Measurements from ENCODE around the gene STN1. TPM values are rescaled to one million over a fixed set of nuclear protein-coding genes. Genes with fewer than 3 reads are reported as not detected.

STN1 gene
- total RNA-seq, 2 donors from 2014 or later: 13.5 to 19.9 TPM

DNA sequence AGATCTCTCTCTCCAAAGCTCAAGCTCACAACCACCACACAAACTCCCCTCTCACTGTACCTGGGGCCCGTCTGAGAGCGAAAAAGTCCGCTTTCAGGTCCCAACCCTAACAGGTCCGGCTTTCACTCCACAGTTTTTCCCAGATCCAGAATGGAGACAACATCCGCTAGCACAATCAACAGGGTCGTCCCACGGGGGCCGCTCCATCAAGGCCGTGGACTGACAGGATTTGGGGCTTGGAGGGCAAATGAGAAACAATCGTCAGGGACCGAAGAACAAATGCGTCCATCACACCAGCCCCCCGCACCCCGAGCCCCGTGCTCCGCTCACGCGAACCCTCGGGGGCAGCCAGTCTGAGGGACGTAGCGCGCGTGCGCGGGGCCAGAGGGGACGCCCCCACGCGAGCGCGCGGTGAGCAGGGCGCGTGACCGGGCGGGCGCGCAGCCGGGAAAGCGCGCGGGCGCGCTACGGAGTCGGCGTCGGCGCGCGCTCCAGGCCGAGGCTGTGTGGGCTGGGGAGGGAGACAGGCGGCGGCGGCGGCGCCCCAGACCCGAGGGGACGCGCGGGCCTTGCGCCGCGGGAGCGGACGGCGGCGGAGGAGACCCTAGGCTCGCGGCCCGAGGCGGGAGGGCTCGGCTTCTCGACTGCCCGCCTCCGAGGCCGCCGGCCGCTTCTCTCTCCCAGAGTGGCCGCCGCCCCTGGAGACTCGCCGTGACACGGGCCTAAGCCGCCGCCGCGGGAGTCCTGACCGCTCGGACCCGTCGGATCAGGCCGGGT lies 48.9 kb upstream of the STN1 start, which contains the start of gene SLK:
Gene SLK (plus strand): TSS at position 470 of the 777 bp plus-strand sequence. CDS start 606 bp downstream, outside the sequence.
- no peaks in the 10 kb centered on the region for H3K9me3 ChIP-seq (ENCODE audit: control insufficient read depth, low read length)
- no peaks in the 10 kb centered on the region for H3K27me3 ChIP-seq (ENCODE audit: control insufficient read depth, insufficient read depth, low read length, poor library complexity, severe bottlenecking)
- DNase-seq: peak; percentile 79
- WGBS, 2 experiments (ENCODE audit: insufficient coverage in 1 of 2, insufficient read length in 1 of 2): 3 to 21% methylated on average over 5 to 92 of the region's 92 CpGs
- H3K9me3 Mint-ChIP-seq: no peaks in the 10 kb centered on the region
- H3K4me3 Mint-ChIP-seq: peak within 1 kb of the TSS; percentile 86
- H3K4me1 ChIP-seq (ENCODE audit: control insufficient read depth, insufficient read depth, low read length): no peaks in the 10 kb centered on the region
- no peaks in the 10 kb centered on the region for H3K36me3 ChIP-seq (ENCODE audit: control insufficient read depth, insufficient read depth, low read length)
- H3K27ac Mint-ChIP-seq: peak within 1 kb of the TSS; percentile 89
- no peak within 1 kb of the TSS for H3K27ac ChIP-seq (ENCODE audit: low read depth, low read length)
- peak within 1 kb of the TSS; percentile 70 for H3K9ac ChIP-seq (ENCODE audit: extremely low read depth, low read length, poor library complexity, severe bottlenecking)
- H3K4me3 ChIP-seq (ENCODE audit: low read length): peak within 1 kb of the TSS; percentile 100
- peaks cover 2% of the 10 kb centered on the region for H3K27me3 Mint-ChIP-seq (ENCODE audit: insufficient read depth)
- peaks cover 13% of the 10 kb centered on the region for H3K4me1 Mint-ChIP-seq
- TF ChIP-seq, protein P1, sequence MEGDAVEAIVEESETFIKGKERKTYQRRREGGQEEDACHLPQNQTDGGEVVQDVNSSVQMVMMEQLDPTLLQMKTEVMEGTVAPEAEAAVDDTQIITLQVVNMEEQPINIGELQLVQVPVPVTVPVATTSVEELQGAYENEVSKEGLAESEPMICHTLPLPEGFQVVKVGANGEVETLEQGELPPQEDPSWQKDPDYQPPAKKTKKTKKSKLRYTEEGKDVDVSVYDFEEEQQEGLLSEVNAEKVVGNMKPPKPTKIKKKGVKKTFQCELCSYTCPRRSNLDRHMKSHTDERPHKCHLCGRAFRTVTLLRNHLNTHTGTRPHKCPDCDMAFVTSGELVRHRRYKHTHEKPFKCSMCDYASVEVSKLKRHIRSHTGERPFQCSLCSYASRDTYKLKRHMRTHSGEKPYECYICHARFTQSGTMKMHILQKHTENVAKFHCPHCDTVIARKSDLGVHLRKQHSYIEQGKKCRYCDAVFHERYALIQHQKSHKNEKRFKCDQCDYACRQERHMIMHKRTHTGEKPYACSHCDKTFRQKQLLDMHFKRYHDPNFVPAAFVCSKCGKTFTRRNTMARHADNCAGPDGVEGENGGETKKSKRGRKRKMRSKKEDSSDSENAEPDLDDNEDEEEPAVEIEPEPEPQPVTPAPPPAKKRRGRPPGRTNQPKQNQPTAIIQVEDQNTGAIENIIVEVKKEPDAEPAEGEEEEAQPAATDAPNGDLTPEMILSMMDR (conservative IDR thresholded peaks at IDR 0.05): no peak
- no peaks in the 10 kb centered on the region for H3K36me3 Mint-ChIP-seq (ENCODE audit: low read depth)

DNA sequence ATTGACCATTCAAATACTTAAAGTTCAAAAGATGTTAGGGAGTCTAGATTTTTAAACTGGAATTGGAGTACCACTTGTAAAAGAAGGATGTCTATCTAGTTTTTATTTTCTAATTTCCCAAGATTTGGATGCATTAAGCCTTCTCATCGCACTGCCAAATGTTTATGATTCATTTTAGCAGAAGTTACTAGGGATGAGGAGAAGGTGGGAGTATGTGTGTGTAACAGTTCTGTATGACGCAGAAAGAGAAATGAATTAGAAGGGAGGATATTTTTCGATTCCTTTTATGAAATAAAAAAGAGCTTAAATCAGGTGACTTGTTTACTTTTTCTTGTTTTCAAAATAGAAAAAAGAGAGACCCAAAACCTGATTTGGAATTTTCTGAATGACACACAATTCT lies 42.1 kb upstream of the STN1 start:
- TF ChIP-seq, protein P1 (conservative IDR thresholded peaks at IDR 0.05): no peak
- H3K36me3 ChIP-seq (ENCODE audit: control insufficient read depth, insufficient read depth, low read length): no peaks in the 10 kb centered on the region
- H3K9me3 Mint-ChIP-seq: no peaks in the 10 kb centered on the region
- 85 to 89% methylated on average over 3 of the region's 3 CpGs for WGBS, 2 experiments (ENCODE audit: insufficient coverage in 1 of 2, insufficient read length in 1 of 2)
- H3K36me3 Mint-ChIP-seq (ENCODE audit: low read depth): no peaks in the 10 kb centered on the region
- no peak overlapping the region for H3K4me3 Mint-ChIP-seq
- no peak overlapping the region for H3K27ac ChIP-seq (ENCODE audit: low read depth, low read length)
- DNase-seq: no peak
- no peaks in the 10 kb centered on the region for H3K4me1 ChIP-seq (ENCODE audit: control insufficient read depth, insufficient read depth, low read length)
- no peak overlapping the region for H3K9ac ChIP-seq (ENCODE audit: extremely low read depth, low read length, poor library complexity, severe bottlenecking)
- no peaks in the 10 kb centered on the region for H3K27me3 Mint-ChIP-seq (ENCODE audit: insufficient read depth)
- no peak overlapping the region for H3K4me3 ChIP-seq (ENCODE audit: low read length)
- no peaks in the 10 kb centered on the region for H3K4me1 Mint-ChIP-seq
- no peak overlapping the region for H3K27ac Mint-ChIP-seq
- peaks cover 6% of the 10 kb centered on the region for H3K27me3 ChIP-seq (ENCODE audit: control insufficient read depth, insufficient read depth, low read length, poor library complexity, severe bottlenecking)
- H3K9me3 ChIP-seq (ENCODE audit: control insufficient read depth, low read length): no peaks in the 10 kb centered on the region

DNA sequence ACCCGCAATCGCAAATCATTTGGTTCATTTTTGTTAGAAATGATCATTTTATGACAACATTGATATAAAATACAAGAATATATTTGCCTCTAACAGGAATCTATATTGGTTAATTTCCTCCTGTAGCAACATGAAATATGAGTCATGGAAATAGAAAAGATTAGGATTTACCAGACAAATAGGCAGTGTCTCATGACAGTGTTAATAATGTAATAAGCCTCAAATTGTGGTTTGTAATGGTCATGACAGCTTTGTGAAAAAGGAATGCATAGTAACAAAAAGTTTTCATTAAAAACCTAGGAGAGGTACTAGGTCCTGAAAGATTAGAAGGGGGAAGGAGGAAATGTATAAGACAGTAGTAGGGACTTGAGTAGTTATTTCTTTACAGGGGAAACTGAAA lies 41.0 kb upstream of the STN1 start:
- Histone ChIP-seq H3K9ac (ENCODE audit: extremely low read depth, low read length, poor library complexity, severe bottlenecking) (no peak overlapping the region), H3K27ac (ENCODE audit: low read depth, low read length) (no peak overlapping the region), H3K4me3 (ENCODE audit: low read length) (no peak overlapping the region), H3K4me1 (ENCODE audit: control insufficient read depth, insufficient read depth, low read length) (no peaks in the 10 kb centered on the region), H3K9me3 (ENCODE audit: control insufficient read depth, low read length) (no peaks in the 10 kb centered on the region), H3K36me3 (ENCODE audit: control insufficient read depth, insufficient read depth, low read length) (no peaks in the 10 kb centered on the region), H3K27me3 (ENCODE audit: control insufficient read depth, insufficient read depth, low read length, poor library complexity, severe bottlenecking) (peaks cover 6% of the 10 kb centered on the region)
- H3K4me3 Mint-ChIP-seq: no peak overlapping the region
- no peaks in the 10 kb centered on the region for H3K36me3 Mint-ChIP-seq (ENCODE audit: low read depth)
- no peaks in the 10 kb centered on the region for H3K4me1 Mint-ChIP-seq
- no peaks in the 10 kb centered on the region for H3K9me3 Mint-ChIP-seq
- H3K27me3 Mint-ChIP-seq (ENCODE audit: insufficient read depth): no peaks in the 10 kb centered on the region
- no peak for DNase-seq
- no peak overlapping the region for H3K27ac Mint-ChIP-seq
- WGBS, 2 experiments (ENCODE audit: insufficient coverage in 1 of 2, insufficient read length in 1 of 2): no CpG with 5 or more reads among the region's 2 CpGs
- TF ChIP-seq, protein P1 (conservative IDR thresholded peaks at IDR 0.05): no peak
